GM18498 (cell line): Measurements from ENCODE around the gene ZNF527.
A peak's percentile ranks its signal among the peaks of the same experiment; 100 is the strongest.
"Not testable (repeated sequence)": the region's sequence is repeated elsewhere in the genome, so short reads cannot be mapped to it uniquely, and the experiment has no call there.

Source experiments
- ATAC-seq: cut with Tn5 transposase; IDR thresholded peaks from one replicate; pipeline ENCODE4 v1.9.1; 2021; ENCODE audit warnings: mild to moderate bottlenecking, moderate library complexity; ENCODE audit not compliant: unreplicated experiment

Gene ZNF527

DNA sequence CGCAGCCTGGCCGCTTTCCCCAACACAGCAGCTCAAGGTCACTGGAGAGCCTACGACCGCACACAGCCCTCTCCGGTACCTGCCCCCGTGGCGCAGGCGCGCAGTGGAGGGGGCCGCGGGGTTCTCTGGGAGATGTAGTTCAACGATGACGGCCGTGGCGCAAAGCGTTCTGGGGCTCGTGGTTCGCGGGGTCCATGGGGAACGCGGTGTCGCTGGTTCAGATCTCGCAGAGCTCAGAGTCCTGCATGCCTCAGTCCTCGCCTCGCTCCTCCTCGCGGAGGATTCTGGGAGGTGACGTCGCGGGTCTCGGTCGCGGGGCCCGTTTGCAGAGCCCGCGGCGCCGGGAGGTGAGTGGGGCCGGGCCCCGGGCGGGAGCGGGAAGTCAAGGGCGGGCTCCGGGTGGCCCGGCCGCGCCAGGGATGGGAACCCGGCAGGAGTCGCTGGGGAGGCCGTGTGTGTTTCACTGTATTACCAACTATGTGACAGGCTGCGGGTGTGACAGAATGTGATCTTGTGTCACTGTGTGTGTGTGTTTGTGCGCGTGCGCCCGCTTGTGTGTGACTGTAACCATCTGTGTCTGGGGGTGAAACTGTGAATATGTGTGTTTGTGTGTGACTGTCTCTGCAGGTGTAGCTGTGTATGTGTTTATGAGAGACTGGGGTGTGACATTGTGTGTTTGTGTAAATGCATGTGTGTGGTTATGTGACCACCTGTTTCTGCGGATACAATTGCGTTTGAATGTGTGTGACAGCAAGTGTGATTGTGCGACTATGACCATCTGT, at the start of gene ZNF527:
Gene ZNF527 (plus strand): TSS at position 220 of the 782 bp plus-strand sequence. CDS start 3,100 bp downstream, outside the sequence.
- ATAC-seq, result peak; percentile 97

DNA sequence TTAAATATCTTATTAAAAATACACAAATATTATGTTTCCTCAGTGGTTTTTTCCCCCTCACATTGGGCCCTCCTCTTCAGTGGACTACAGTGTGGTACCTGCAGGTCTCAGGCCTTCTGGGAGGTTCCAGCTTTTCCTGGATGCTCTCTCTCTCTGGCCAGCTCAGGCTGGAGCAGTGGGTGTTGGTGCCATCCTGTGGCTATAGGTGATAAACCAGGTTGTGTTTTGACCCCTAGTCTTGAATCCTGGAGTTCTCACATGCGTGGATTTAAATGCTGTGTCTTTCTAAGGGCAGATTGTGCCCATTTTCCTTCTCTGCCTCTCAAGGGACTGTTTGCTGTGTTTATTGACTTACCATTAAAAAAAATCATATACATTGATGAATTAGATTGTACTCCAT, 41.2 kb upstream of the ZNF527 start:
- no peak for ATAC-seq

DNA sequence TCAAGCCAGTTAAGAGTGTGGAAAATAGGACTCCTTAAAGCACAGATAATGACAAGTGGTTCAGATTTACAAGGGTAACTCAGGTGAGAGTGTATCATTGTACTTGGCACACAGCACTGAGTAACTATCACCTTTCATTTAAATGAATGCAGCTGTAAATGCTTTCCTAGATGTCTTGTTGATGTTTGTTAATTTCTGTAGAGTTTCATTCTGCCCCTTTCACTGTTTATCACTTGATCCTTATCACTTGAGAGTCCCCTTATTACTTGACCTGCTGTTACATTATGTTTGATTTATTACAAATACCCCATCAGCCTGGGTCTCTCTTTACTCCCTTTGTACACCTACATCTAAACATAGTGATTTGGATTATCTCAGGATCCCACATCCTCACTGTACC, 38.1 kb upstream of the ZNF527 start:
- no peak for ATAC-seq

DNA sequence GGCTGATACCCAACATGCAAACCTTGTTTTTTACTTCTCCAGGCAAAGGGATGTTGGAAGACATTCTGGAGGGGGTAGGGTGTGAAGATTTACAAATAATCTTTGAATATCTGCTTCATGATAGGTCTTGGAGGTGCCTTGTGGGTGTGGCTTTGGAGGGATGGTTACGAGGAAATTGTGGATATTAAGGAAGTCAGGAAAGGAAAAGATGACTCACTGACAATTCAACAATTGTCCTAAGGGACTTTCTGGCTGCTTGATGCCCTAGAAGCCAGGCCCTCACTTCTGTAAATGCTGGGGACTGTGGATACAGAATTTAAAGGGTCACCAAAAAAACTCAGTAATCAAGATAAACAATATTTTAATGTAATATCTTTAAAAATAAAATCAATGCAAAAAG, 37.4 kb upstream of the ZNF527 start:
- no peak for ATAC-seq

DNA sequence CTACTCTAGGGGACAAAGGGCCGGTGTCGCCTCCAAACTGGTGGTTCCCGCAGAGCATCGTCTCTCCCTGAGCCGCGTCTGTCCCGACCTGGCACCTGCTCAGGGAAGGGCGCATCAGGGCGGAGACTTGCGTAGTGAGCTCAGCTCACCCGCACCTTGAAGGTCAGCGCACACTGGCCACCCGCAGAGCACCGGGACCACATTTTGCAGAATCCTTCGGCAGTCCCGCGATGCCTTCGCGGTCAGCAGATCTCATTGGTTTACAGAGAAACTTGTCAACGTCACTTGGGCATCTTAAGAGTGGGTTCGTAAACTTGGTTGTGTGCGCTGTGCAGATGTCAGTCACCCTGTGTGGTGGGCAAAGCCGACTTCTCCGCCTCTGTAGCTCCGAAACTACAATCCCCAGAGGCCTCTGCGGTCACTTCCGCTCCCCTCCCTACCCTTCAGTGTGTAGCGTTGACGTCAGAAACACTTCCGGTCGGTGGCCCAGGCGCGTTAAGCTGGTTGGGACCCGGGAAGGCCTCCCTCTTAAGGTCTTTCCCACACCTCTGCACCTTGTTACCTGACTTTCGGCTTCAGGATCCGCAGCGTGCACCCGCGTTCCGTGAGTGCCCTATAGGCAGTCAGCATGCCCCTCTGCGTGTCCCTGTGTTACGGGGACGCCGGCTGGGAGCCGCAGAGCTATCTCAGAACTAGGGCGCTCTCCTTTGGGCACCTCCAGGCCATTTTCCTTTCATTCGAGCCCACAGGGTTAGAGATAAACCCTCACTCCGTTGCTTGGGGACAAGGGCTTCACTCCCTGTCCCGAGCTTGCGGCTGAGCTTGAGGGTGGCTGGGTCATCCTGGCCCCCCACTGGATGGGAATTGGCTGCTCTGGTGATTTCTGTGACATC, 36.5 kb upstream of the ZNF527 start:
- ATAC-seq, result peak; percentile 91

DNA sequence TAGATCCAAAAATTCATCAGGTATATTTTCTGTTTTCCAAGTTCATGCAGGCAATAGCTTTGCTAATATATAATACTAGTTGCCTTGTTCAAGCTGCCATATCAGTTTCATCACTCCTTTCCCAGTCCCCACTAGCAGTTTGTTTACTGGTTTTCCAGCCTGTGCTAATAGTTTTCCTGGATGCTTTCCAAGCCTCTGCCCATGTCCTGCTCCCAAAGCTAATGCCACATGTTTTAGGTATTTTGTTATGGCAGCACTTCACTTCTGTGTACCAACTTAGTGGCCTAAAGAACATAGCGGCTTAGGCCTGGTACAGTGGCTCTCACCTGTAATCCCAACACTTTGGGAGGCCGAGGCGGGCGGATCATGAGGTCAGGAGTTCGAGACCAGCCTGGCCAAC, 28.1 kb upstream of the ZNF527 start:
- ATAC-seq, result no peak

DNA sequence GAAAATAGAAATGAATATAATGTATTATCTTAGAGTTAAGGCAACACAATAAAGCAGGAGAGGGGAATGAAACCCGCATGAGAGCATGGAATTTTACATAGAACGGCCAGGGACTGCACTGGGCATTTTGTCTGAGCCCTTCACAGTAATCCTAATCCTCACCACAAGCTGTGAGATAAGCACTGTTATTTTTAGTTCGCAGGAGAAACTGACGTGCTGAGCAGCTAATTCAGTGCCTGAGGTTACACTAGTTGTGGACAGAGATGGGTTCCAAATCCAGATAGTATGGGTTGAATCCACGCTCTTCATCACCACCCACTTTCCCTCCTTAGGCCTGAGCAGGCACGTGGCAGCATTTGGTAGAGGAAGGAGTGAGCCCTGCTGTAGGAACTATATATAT, 24.8 kb upstream of the ZNF527 start:
- ATAC-seq, result no peak

DNA sequence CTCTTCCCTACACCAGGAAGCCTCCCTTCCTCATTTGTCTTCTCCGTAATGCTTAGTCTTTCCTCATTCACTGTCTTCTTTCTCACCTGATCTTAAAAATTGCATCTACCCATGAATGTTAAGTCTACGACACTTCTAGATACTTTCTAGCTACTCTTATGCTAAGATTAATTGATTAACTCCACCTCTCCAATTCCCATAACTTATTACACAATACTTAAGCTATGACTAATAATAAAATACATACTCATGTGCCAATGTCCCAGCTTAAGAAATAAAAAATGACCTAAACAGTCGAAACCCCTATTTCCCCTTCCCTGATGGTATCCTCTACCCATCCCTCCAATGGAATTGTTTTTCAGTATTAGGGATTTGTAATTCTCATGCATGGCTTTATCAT, 22.8 kb upstream of the ZNF527 start:
- ATAC-seq, result no peak

DNA sequence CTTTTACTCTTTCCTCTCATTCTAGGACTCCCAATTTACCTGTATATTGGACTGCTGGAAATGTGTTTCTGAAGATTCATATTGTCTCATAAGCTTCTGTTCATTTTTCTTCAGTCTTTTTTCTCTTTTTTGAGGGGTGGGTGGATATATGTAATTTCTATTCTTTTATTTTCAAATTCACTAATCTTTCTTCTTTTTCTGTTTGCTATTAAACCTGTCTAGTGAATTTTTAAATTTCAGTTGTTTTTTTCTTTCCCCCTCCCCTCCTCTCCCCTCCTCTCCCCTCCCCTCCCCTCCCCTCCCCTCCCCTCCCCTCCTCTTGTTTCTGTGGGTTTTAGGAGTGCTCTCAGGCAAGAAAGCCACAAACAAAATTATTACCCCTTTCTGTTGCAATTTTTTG, 16.9 kb upstream of the ZNF527 start:
- no peak for ATAC-seq

DNA sequence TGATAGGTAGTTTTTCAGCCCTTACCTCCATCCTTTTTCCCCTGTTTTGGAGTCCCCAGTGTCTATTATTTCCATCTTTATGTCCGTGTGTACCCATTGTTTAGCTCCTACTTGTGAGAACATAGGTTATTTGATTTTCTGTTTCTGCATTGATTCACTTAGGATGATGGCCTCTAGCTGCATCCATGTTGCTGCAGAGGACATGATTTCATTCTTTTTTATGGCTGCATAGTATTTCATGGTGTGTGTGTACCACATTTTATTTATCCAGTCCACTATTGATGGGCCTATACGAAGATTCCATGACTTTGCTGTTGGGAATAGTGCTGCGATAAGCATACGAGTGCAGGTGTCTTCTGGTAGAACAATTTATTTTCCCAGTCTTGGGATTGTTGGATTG, 15.0 kb upstream of the ZNF527 start:
- no peak for ATAC-seq

DNA sequence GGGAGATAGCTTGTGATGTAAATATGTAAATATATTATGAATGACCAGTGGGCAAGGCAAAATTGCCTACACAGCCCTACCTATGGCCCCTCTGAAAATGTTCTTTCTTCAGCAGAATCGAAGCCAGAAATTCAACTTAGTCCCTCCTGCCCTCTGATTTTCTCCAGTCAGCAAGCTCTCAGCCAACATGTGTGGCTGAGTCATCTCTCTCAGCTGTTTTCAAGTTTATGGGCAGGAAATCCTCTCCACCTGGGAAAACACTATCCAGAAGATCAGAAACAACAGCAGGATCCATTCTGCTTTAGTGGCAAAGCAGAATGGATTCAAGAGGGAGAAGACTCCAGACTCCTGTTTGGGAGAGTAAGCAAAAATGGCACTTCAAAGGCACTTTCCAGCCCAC, 8.9 kb upstream of the ZNF527 start:
- ATAC-seq, result no peak

DNA sequence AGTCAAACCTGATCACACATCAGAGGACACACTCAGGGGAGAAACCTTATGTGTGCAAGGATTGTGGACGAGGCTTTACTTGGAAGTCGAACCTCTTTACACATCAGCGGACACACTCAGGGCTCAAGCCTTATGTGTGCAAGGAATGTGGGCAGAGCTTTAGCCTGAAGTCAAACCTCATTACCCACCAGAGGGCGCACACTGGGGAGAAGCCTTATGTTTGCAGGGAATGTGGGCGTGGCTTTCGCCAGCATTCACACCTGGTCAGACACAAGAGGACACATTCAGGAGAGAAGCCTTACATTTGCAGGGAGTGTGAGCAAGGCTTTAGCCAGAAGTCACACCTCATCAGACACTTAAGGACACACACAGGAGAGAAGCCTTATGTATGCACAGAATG, 8.2 kb upstream of the ZNF527 start:
- no peak for ATAC-seq

DNA sequence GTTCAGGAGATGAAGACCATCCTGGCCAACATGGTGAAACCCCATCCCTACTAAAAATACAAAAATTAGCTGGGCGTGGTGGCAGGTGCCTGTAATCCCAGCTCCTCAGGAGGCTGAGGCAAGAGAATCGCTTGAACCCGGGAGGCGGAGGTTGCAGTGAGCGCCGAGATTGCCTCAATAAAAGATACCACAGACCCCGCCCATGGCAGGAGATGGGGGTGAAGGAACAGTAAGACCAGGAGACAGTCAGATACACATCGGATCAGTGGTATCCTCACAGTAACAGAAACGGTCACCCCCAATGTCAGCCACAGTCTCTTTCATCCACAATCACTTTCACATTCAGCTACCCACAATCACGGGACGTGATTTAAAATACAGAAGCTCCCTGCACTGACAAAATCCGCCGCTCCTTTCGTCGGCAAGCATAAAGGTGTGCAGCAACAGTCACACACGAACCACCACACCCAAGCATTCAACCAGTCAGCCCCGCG, 466 bp upstream of the ZNF527 start:
- peak; percentile 31 for ATAC-seq

DNA sequence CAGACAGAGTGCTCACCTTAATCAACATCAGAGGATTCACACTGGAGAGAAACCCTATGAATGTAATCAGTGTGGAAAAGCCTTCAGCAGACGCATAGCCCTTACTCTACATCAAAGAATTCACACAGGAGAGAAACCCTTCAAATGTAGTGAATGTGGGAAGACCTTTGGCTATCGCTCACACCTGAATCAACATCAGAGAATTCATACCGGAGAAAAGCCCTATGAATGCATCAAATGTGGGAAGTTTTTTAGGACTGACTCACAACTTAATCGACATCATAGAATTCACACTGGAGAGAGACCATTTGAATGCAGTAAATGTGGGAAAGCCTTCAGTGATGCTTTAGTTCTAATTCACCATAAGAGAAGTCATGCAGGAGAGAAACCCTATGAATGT, 18.3 kb downstream of the ZNF527 start:
- ATAC-seq, result no peak

DNA sequence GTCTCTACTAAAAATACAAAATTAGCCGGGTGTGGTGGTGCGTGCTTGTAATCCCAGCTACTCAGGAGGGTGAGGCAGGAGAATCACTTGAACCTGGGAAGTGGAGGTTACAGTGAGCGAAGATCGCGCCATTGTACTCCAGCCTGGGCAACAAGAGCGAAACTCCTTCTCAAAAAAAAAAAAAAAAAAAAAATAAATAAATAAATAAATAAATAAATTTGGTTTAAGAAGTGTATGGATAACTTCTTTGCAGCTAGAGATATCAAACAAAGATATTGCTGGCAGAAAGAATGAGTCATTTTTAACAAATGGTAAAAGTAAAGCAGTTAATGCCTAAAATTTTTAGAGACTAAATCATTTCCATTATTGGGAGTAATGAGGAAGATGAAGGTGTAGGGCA, 20.5 kb downstream of the ZNF527 start:
- ATAC-seq, result not testable (repeated sequence)

DNA sequence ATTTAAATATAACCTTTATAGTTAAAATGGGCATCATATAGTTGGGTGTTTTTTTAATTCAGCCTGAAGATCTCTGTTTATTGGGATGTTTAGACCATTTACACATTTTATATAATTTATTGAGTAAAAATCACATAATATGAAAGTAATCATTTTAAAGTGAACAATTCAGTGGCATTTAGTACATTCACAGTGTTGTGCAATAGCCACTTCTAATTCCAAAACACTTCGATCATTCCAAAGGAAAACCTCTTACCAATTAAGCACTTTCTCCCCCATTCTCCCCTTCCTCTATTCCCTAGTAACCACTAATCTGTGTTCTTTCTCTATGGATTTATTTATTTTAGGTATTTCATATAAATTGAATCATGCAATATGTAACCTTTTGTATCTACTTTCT, 30.2 kb downstream of the ZNF527 start:
- no peak for ATAC-seq

DNA sequence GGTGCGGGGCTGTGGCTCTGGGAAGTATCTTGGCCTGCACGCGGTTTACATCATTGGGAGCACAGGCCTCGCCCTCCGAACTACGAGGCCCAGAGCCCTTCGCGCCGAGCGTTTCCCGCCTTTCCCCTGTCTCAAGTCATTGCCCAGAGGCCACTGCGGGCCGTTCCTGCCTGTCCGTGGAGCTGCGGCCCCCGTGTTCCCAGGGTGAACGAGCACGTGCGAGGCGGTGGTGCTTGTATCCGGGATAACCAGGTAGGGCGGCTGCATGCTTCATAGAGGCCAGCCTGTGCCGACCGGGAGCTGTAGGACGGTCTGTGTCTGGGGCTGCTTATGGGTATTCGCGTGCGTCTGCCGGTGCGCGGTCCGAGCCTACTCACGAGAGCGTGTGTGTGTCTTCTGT, 32.5 kb downstream of the ZNF527 start:
- no peak for ATAC-seq

DNA sequence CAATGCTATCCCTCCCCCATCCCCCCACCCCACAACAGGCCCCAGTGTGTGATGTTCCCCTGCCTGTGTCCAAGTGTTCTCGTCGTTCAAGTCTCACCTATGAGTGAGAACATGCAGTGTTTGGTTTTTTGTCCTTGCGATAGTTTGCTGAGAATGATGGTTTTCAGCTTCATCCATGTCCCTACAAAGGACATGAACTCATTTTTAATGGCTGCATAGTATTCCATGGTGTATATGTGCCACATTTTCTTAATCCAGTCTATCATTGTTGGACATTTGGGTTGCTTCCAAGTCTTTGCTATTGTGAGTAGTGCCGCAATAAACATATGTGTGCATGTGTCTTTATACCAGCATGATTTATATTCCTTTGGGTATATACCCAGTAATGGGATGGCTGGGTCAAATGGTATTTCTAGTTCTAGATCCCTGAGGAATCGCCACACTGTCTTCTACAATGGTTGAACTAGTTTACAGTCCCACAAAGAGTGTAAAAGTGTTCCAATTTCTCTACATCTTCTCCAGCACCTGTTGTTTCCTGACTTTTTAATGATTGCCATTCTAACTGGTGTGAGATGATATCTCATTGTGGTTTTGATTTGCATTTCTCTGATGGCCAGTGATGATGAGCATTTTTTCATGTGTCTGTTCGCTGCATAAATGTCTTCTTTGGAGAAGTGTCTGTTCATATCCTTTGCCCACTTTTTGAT, 35.4 kb downstream of the ZNF527 start:
- not testable (repeated sequence) for ATAC-seq

DNA sequence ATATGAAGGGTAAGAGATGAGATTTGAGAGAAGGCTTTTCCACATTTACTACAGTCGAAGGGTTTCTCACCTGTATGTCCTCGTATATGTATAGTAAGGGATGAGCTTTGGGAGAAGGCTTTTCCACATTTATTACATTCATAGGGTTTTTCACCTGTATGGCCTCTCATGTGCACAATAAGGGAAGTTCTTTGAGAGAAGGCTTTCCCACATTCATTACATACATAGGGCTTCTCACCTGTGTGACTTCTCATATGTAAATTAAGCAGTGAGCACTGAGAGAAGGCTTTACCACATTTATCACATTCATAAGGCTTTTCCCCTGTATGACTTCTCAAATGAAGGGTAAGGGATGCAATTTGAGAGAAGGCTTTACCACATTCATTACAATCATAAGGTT, 41.8 kb downstream of the ZNF527 start:
- no peak for ATAC-seq

DNA sequence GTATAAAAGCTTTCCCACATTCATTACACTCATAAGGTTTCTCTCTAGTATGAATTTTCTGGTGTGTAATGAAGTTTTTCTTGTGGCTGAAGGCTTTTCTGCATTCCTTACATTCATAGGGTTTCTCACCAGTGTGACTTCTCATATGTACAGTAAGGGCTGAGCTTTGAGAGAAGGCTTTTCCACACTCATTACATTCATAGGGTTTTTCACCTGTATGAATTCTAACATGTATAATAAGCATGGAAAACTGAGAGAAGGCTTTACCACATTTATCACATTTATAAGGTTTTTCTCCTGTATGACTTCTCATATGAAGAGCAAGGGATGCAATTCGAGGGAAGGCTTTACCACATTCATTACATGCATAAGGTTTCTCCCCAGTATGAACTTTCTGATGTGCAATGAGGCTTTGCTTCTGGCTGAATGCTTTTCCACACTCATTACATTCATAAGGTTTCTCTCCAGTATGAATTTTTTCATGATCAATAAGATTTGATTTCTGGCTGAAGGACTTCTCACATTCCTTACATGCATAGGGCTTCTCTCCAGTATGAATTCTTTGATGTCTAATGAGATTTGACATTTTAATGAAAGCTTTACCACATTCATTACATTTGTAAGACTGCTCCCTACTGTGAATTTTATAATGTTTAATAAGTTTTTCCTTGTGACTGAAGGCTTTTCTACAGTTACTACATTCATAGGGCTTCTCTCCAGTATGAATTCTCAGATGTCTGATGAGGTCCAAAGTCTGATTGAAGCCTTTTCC, 42.6 kb downstream of the ZNF527 start:
- ATAC-seq, result no peak
